Spinal cord (tissue), 10 donors: ENCODE data around the gene NUPR1. TPM values are rescaled to one million over a fixed set of nuclear protein-coding genes. Genes with fewer than 3 reads are reported as not detected.

Experiments
- DNase-seq, 6 donors: peaks; one replicate each; pipeline versions ENCODE4 v3.0.0 to v3.0.0-alpha.2; 2013 to 2015; ENCODE audit warnings: low spot score in 6 of 6, low read depth in 4 of 6
- H3K27ac ChIP-seq: one replicate; pipeline ENCODE4 v1.5.1; 2013; ENCODE audit warnings: low read depth, low read length, control low read depth
- H3K27me3 ChIP-seq: one replicate; pipeline ENCODE4 v1.6.1; 2013; ENCODE audit warnings: low read length; ENCODE audit not compliant: control insufficient read depth, insufficient read depth
- H3K36me3 ChIP-seq: one replicate; pipeline ENCODE4 v1.6.1; 2013; ENCODE audit warnings: low read length; ENCODE audit not compliant: control insufficient read depth, insufficient read depth
- H3K4me1 ChIP-seq: one replicate; pipeline ENCODE4 v1.6.1; 2013; ENCODE audit warnings: low read length; ENCODE audit not compliant: control insufficient read depth, insufficient read depth
- H3K4me3 ChIP-seq: one replicate; pipeline ENCODE4 v1.5.1; 2013; ENCODE audit warnings: low read depth, low read length, control low read depth
- H3K9me3 ChIP-seq: one replicate; pipeline ENCODE4 v1.6.1; 2013; ENCODE audit warnings: low read length; ENCODE audit not compliant: control insufficient read depth, insufficient read depth
- WGBS: methylation state at CpG from one replicate; pipeline ENCODE4 v1.1.5; 2013; ENCODE audit warnings: missing lambda C conversion rate; ENCODE audit not compliant: insufficient coverage; 5-methylcytosine and 5-hydroxymethylcytosine counted together
- long read RNA-seq, 4 donors: transcript quantifications; one replicate each; lab custom pipeline, GENCODE V29; 2026
- polyA plus RNA-seq, 2 donors: library from polyadenylated mRNA; unstranded; fragments of 120-200 nt; gene quantifications; one replicate each; pipeline ENCODE4 v1.2.1, GENCODE V29; 2013; ENCODE audit not compliant: insufficient read length in 2 of 2
- total RNA-seq, 2 donors: library from RNA; depleted of rRNA in 1 of 2; stranded (reverse); fragments of 120-200 nt in 1 of 2; fragments of >200 nt in 1 of 2; gene quantifications; one replicate each; pipeline versions ENCODE4 v1.2.3 to v1.2.4, GENCODE V29; 2013 to 2014
- donor health status: healthy.

The NUPR1 gene, protein sequence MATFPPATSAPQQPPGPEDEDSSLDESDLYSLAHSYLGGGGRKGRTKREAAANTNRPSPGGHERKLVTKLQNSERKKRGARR
- total RNA-seq (10 to 100 TPM in 1 of 2 donors, 1 to 10 TPM in 1; 1.6 to 54.2 TPM), polyA plus RNA-seq (10 to 100 TPM; 14.8 to 21.2 TPM)
- long read RNA-seq, donor 1, full-length matches to known transcripts, result 22 of 31 reads
- long read RNA-seq, donor 1, partial matches to known transcripts, result 9 of 31 reads
- long read RNA-seq, donor 1, other reads (novel, unspliced or antisense), result 0 of 31 reads
- long read RNA-seq, donor 2, full-length matches to known transcripts, result 2 of 2 reads
- long read RNA-seq, donor 2, partial matches to known transcripts, result 0 of 2 reads
- long read RNA-seq, donor 2, other reads (novel, unspliced or antisense), result 0 of 2 reads
- long read RNA-seq, donor 3, full-length matches to known transcripts, result 10 of 10 reads
- long read RNA-seq, donor 3, partial matches to known transcripts, result 0 of 10 reads
- long read RNA-seq, donor 3, other reads (novel, unspliced or antisense), result 0 of 10 reads
- long read RNA-seq, donor 4, full-length matches to known transcripts, result 79 of 86 reads
- long read RNA-seq, donor 4, partial matches to known transcripts, result 7 of 86 reads
- long read RNA-seq, donor 4, other reads (novel, unspliced or antisense), result 0 of 86 reads

DNA sequence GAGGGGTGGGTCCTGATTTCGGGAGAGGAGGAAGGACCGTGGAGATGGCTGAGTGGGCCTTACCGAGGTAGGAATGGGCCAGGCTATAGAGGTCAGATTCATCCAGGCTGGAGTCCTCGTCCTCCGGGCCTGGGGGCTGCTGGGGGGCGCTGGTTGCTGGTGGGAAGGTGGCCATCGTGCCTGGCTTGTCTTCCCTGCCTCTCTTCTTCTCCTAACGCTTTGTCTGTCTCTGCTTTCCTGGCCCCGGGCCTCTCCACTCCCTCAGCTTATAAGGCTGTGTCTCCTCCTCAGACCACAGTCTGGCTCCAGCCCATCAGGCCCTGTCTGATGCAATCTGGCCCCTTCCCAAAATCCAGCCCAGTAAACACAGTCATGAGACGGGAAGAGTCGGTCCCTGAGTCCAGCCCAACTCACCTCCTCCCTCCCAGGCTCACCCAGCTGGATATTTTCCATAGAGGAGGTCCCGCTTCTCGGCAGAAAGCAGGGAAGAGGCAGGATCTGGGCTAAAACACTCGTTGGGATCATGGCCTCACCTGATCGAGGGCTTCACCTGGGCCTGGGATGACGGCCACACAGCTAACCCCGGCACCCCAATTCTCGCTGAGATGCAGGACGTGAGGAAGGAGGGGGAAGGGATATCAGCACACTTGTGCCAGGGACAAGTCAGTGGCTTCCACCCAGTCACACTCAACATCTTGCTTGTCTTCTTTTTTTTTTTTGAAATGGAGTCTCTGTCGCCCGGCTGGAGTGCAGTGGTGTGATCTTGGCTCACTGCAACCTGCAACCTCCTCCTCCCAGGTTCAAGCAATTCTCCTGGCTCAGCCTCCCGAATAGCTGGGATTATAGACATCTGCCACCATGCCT is at the start of gene NUPR1:
NUPR1 (minus strand) TSS at position 242 of the 864 bp plus-strand sequence; CDS start at position 175, 67 bp downstream.
- peak within 1 kb of the TSS; percentile 88 for H3K27ac ChIP-seq
- no peaks in the 10 kb centered on the region for H3K9me3 ChIP-seq
- H3K36me3 ChIP-seq, result no peaks in the 10 kb centered on the region
- 67% methylated on average over 8 of the region's 22 CpGs for WGBS
- H3K4me1 ChIP-seq, result peaks cover 11% of the 10 kb centered on the region
- no peaks in the 10 kb centered on the region for H3K27me3 ChIP-seq
- H3K4me3 ChIP-seq, result peak within 1 kb of the TSS; percentile 50
- peak in 4 of 6 donors; percentile 45 to 90 (median 54) for DNase-seq

DNA sequence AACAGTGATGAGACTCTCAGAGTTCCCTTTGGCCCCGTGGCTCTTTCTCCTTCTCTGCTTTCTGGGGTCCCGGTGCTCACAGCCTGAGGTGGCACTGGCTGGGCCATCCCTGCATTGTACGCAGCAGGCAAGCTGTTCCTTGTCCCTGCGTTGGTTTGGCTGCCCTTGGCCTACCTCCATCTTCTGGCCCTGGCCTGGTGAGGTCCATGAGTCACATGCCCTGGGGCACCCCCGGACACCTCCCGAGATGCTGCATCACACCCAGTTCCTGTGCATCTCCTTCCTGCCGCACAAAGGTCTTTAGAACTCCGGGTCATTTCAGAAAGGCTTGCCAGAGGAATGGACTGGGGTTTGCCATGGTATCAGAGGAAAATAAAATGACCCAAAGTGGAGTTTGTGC is 48.6 kb upstream of the NUPR1 start:
- Histone ChIP-seq H3K36me3 (peaks cover 76% of the 10 kb centered on the region), H3K4me1 (no peaks in the 10 kb centered on the region), H3K27ac (no peak overlapping the region), H3K27me3 (no peaks in the 10 kb centered on the region), H3K9me3 (no peaks in the 10 kb centered on the region), H3K4me3 (no peak overlapping the region)
- no peak for DNase-seq
- 87% methylated on average over 7 of the region's 8 CpGs for WGBS

DNA sequence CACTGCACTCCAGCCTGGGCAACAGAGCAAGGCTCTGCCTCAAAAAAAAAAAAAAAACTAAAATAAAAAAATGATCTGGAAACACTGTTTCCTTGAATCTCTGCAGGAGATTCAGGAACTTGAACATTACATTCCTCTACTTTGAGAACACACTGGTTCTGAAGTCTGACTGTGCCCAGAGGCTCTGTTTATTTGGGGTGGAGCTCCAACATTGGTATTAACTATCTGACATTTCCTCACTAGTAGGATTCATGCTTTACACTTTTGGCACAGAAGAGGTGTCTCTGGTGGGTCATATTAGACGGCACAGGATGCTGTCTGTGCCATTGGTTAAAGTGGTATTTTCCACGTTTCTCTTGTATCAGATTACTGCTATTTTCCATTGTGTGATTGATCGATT is 47.7 kb upstream of the NUPR1 start:
- Histone ChIP-seq H3K36me3 (peaks cover 77% of the 10 kb centered on the region), H3K4me1 (no peaks in the 10 kb centered on the region), H3K27me3 (no peaks in the 10 kb centered on the region), H3K4me3 (no peak overlapping the region), H3K9me3 (no peaks in the 10 kb centered on the region), H3K27ac (no peak overlapping the region)
- WGBS, result no CpG with 5 or more reads among the region's 3 CpGs
- no peak for DNase-seq

DNA sequence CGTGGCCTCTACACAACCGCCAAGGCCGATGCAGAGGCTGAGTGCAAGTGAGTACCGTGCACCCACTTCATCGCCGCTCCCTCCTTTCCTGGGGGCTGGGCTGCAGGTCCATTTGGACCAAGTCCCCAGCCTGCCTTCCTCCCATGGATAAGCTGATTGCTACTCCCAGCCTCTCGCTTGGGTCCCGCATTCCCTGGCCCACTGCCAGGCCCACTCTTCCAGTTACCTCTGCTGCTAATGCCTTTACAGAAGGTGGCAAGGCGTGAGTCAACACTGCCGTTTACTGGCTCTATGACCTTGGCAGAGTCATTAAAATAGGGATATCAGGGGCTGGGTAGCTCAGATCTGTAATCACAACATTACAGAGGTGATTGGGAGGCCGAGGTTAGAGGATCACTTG is 46.9 kb upstream of the NUPR1 start:
- no peaks in the 10 kb centered on the region for H3K4me1 ChIP-seq
- H3K36me3 ChIP-seq, result peaks cover 73% of the 10 kb centered on the region
- H3K27ac ChIP-seq, result no peak overlapping the region
- no peak for DNase-seq
- no peaks in the 10 kb centered on the region for H3K27me3 ChIP-seq
- 94% methylated on average over 10 of the region's 11 CpGs for WGBS
- no peaks in the 10 kb centered on the region for H3K9me3 ChIP-seq
- no peak overlapping the region for H3K4me3 ChIP-seq

DNA sequence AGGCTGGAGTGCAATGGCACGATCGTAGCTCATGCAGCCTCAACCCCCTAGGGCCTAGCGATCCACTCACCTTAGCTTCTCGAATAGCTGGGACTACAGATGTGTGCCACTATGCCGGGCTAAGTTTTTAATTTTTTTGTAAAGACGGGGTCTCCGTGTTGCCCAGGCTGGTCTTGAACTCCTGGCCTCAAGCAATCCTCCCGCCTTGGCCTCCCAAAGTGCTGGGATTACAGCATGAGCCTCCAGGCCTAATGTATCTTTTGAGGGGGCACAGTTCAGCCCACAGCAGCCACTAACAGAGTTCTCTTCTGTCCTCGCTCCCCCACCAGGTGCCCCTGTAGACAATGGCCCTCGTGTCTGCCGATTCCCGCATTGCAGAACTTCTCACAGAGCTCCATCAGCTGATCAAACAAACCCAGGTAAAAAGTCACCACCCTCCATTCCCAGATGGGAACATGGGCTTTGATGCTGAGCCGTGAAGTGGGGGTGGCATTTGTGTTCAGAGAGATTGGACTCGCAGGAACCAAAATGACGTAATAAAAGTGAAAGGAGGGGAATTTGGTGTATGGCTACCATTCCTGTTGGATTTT is 42.0 kb upstream of the NUPR1 start:
- H3K4me1 ChIP-seq, result no peaks in the 10 kb centered on the region
- H3K27me3 ChIP-seq, result no peaks in the 10 kb centered on the region
- H3K36me3 ChIP-seq, result peaks cover 42% of the 10 kb centered on the region
- no peak for DNase-seq
- H3K4me3 ChIP-seq, result no peak overlapping the region
- WGBS, result 93% methylated on average over 12 of the region's 15 CpGs
- H3K27ac ChIP-seq, result no peak overlapping the region
- no peaks in the 10 kb centered on the region for H3K9me3 ChIP-seq

DNA sequence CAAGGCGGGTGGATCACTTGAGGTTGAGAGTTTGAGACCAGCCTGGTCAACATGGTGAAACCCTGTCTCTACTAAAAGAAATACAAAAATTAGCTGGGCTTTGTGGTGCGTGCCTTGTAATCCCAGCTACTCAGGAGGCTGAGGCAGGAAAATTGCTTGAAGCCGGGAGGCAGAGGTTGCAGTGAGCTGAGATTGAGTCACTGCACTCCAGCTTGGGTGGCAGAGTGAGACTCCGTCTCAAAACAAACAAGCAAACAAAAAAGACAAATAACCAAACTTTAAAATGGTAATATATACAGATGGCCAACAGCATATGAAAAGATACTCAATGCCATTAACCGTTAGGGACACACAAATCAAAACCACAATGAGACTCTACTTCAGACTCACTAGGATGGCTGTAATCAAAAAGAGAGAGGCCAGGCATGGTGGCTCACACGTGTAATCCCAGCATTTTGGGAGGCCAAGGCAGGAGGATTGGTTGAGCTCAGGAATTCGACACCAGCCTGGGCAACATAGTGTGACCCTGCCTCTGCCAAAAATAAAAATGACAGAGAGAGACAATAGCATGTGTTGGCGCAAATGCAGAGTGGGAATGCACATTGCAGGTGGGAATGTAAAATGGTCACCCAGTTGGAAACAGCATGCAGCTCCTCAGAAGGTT is 36.8 kb upstream of the NUPR1 start:
- Histone ChIP-seq H3K4me3 (no peak overlapping the region), H3K4me1 (peaks cover 13% of the 10 kb centered on the region), H3K27me3 (no peaks in the 10 kb centered on the region), H3K27ac (no peak overlapping the region), H3K9me3 (no peaks in the 10 kb centered on the region), H3K36me3 (peaks cover 4% of the 10 kb centered on the region)
- 94% methylated on average over 3 of the region's 8 CpGs for WGBS
- DNase-seq, result no peak

DNA sequence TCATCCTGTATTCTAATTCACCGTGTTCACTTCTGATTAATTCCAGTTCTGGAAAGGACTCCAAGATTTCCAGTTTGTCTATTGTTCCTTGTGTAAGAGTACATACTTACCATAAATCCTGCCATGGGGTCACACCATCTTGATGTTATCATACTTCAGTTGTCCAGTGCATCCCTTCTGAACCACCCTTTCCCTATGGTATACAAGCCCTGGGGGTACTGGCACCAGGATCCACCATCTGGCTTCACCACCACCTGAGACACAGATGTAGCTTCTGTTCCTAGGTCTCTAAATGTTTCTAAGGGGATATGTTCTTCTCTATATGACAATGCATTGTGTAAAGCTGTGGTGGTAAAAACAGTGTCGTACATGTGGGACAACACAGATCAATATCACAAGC is 36.2 kb upstream of the NUPR1 start:
- WGBS, result no CpG with 5 or more reads among the region's 2 CpGs
- Histone ChIP-seq H3K27ac (no peak overlapping the region), H3K36me3 (no peaks in the 10 kb centered on the region)

DNA sequence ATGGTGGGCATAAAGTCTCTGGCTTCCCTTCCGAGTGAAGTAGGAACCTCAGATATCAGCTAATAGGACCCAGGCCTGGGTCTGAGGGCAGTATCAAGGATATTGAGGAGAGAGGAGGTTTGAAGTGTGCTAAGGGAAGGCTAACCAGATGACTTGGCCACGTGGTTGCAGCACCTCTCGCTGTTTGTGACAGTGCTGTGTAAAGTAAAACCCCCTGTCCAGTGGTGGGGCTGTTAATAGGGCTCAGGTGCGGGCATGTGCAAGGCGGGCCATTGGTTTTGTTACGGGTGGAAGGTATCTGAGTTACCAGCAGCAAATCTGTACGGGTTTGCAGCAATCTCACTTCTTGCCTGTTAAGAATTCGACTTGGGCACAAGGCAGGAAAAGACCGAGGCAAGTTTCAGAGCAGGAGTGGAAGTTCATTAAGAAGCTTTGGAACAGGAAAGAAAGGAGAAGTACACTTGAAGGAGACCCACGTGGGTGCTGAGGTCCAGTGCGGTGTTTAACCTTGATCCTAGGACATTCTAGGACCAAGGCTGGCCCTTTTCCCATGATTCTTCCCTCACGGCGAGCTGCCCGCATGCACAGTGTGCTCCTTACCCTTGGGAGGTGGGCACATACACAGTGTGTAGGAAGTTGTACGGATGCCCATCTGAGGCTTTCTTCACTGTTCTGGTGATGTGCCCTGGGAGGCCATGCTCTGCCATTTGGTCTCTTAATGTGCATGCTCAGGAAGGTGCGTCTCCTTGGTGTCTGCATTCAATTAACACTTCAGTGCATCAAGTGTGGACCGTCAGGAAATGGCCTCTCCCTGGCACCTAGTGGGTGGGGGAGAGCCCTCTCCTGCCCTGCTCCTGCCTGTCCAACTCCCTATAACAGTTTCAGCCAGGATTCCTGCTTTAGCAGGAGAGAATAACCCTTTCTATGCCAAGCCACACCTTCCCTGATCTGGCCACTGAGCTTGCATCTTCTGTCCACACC is 35.3 kb upstream of the NUPR1 start:
- H3K27ac ChIP-seq, result peak overlapping the region; percentile 11
- 82% methylated on average over 17 of the region's 17 CpGs for WGBS
- H3K9me3 ChIP-seq, result no peaks in the 10 kb centered on the region
- H3K36me3 ChIP-seq, result no peaks in the 10 kb centered on the region
- no peak for DNase-seq
- peaks cover 13% of the 10 kb centered on the region for H3K4me1 ChIP-seq
- H3K27me3 ChIP-seq, result no peaks in the 10 kb centered on the region
- no peak overlapping the region for H3K4me3 ChIP-seq

More for the DNA sequence above, 36.2 kb upstream of the NUPR1 start:
- H3K4me1 ChIP-seq, result peaks cover 13% of the 10 kb centered on the region
- no peaks in the 10 kb centered on the region for H3K9me3 ChIP-seq
- H3K4me3 ChIP-seq, result no peak overlapping the region
- no peak for DNase-seq
- H3K27me3 ChIP-seq, result no peaks in the 10 kb centered on the region
